ENCODE data around the gene ACSF3.

DNA sequence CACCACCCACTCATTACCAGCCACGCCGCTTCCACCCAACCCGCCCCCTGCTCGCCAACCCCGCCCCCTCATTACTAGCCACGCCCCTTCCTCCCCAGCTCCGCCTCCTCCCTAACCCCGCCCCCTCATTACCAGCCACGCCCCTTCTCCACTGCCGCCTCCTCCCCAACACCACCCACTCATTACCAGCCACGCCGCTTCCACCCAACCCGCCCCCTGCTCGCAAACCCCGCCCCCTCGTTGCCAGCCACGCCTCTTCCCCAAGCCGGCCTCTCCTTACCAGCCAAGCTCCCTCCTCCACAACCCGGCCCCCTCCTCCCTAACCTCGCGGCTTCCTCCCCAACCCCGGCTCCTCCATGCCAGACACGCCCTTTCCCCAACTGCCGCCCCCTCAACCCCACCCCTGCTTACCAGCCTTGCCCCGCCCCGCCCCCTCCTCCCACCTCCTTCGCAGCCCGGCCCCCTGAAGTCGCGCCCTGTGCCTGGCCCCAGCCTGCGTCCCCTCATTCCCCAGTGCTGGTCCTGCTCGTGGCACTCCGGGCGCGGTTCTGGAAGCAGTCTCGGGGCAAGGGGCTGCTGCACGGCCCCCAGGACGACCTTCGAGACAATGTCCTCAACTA, 99.4 kb downstream of the ACSF3 start:
- TF ChIP-seq CTCF (IDR thresholded peaks at IDR 0.05; ENCODE audit: low read depth, low read length) (no peak), POLR2A (IDR thresholded peaks at IDR 0.05; ENCODE audit: extremely low read depth, insufficient read length) (no peak), MYC (IDR thresholded peaks at IDR 0.05; ENCODE audit: low read depth, low read length) (no peak)
